Pons (tissue), 1 donor: ENCODE data around the gene IL17RE.

Experiments used
- DNase-seq: peaks from one replicate; pipeline ENCODE4 v3.0.0-alpha.2; 2016; ENCODE audit warnings: low spot score

Gene IL17RE

DNA sequence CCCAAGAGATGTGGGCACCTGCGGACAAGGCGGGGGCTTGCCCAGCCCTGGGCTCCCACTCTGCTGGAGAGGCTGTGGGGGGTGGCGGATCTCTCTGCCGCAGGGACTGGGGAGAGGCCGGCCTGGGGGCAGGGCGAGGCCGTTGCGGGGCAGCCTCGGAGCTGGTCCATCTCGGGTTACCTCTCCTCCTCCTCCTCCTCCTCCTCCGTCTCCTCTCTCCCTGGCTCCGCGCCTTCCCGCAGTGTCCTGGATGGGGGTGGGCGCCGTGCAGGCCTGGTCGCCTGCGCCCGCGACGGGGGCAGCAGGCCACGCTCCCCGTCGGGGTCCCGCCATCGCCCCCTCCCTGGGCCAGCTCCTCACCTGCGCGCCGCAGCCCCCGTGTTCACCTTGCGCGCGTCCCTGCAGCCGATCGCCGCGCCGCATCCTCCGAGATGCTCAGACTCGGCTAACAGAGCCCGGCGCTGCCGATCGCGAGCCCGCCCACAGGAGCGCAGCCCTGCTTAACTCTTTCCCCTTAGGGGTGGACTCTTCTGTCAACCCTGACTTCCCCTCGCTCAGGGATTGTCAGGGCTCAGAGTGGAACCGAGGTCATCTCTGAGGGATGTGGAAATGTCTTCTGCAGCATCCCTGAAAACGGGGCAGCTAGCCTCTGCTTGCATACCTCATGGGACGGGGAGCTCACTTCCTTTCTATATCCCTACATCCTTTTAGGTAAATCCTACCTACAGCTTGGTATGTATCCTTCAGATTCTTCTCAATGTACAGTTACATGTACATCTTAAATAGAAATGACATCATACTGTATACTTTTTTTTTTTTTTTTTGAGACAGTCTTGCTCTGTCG, 49.5 kb downstream of the IL17RE start, which contains the start of gene PRRT3:
Gene PRRT3, minus strand, starts transcription at position 447 of the 844 bp plus-strand sequence. CDS start 2,293 bp downstream, outside the sequence.
- no peak for DNase-seq

DNA sequence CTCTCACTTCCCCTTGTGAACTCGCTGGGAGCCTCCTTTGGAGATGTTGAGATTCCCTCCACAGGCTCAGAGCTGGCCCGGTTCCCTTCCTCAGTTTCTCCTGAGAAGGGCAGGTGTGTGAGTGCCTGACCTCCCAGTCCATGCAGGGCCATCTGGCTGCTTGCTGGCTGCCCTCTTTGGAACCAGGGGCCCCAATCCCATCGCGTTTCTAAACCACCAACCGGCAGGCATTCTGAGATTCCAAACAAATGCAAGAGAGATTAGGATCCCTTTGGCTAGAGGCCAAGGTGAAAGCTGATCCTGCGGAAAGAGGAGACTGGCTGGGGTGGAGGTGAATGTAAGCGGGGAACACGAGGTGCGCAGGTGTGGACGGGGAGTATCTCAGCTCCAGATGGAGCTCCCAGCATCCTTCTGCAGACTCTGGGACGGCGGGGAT, 52.4 kb downstream of the IL17RE start:
- DNase-seq = no peak

DNA sequence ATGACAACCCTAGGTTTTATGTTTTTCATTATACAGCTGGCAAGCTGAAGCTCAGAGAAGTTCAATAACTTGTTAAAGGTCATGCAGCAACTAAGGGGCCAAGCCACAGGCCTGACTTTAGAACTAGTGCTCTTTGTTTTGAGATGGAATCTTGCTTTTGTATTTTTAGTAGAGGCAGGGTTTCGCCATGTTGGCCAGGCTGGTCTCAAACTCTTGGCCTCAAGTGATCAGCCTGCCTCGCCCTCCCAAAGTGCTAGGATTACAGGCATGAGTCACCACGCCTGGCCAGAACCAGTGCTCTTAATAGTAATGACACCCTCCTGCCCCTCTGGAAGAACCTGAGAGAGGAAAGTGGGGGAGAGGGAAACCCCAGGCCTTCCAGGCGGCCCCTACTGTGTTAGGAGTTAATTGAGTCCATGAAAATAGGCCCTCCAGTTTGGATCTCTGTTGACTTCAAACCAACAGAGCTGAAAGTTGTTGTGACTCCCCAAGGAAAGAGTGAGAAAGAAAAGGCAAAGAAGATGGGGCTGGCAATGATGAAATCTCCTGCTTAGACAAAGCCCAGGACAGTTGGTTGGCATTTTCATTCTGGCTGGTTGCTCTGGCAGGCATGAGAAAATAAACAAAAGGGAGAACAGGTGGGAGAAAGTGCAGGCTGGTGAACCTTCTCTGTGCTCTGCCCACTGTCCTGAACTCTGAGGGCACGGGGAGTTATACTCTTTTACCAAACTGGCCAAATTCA, 53.1 kb downstream of the IL17RE start:
- DNase-seq = no peak

DNA sequence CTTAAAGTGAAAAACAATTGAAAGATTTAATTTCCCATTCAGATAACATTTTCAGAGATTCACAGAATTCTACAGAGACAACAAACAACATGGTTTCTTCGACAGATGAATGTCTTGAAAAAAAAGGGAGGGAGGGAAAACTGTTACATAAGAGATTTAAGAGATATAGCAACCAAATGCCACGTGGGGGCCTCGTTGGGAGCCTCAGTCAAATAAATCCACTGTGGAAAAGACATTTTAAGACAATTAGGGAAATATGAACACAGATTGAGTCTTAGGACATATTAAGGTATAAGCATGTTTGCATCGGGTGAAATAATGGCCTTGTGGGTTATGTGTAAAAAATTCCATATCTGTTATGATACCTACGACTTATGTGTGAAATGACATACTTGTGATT, 54.6 kb downstream of the IL17RE start:
- DNase-seq = no peak

DNA sequence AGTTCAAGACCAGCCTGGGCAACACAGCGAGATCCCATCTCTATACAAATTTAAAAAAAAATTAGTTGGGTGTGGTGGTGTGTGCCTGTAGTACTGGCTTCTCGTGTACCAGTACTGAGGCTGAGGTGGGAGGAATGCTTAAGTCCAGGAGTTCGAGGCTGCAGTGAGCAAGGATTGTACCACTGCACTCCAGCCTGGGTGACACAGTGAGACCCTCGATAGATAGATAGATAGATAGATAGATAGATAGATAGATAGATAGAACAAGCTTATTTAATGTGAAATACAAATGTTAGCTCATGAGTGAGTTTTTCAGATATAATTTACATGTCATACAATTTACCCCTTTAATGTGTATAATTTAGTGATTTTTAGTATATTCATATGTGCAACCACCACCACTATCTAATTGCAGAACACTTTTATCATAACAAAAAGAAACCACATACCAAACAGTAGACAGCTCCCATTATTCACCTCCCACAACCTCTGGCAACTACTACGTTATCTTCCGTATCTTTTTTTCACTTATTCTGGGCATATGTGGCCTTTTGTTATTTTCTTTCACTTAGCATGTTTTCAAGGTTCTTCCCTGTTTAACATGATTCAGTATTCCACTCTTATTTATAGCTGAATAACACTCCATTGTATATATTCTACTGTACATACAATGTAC, 62.7 kb downstream of the IL17RE start:
- DNase-seq = no peak
